Stimulated activated CD8-positive, alpha-beta memory T cell treated with anti-CD3 and anti-CD28 coated beads, Interleukin-15, amount 100 ng/mL, for 4 hours (primary cell): ENCODE results near the gene SNX32.
A peak's percentile ranks its signal among the peaks of the same experiment; 100 is the strongest.

Source experiments
- DNase-seq, 2 donors: peaks; one replicate each; pipeline ENCODE4 v3.0.0-alpha.2; 2020; ENCODE audit warnings: low read depth in 2 of 2

SNX32 gene

GRCh38 chr11:65796726-65797601 lies 36.8 kb upstream of the SNX32 start:
- DNase-seq = no peak

- DNase-seq = no peak
Observed at GRCh38 chr11:65797711-65798110, 36.1 kb upstream of the SNX32 start.

GRCh38 chr11:65798882-65799281 lies 34.9 kb upstream of the SNX32 start:
- no peak for DNase-seq

- no peak for DNase-seq
Observed at GRCh38 chr11:65801153-65801987, 32.4 kb upstream of the SNX32 start.

GRCh38 chr11:65802841-65803240 lies 30.9 kb upstream of the SNX32 start:
- no peak for DNase-seq

- no peak for DNase-seq
Observed at GRCh38 chr11:65803797-65804492, 29.8 kb upstream of the SNX32 start.

- no peak for DNase-seq
Observed at GRCh38 chr11:65806979-65807378, 26.8 kb upstream of the SNX32 start.

- DNase-seq = no peak
Observed at GRCh38 chr11:65808744-65809341, 24.9 kb upstream of the SNX32 start.

- DNase-seq = no peak
Observed at GRCh38 chr11:65809496-65809895, 24.3 kb upstream of the SNX32 start.

GRCh38 chr11:65810046-65810868 lies 23.5 kb upstream of the SNX32 start:
- no peak for DNase-seq

GRCh38 chr11:65811764-65812475 lies 21.8 kb upstream of the SNX32 start:
- no peak for DNase-seq

GRCh38 chr11:65814131-65814985 lies 19.4 kb upstream of the SNX32 start:
- DNase-seq = no peak

GRCh38 chr11:65814986-65815565 lies 18.7 kb upstream of the SNX32 start:
- DNase-seq = no peak

GRCh38 chr11:65816696-65817095 lies 17.1 kb upstream of the SNX32 start:
- no peak for DNase-seq

- no peak for DNase-seq
Observed at GRCh38 chr11:65817312-65817834, 16.4 kb upstream of the SNX32 start.

GRCh38 chr11:65817835-65818680 lies 15.7 kb upstream of the SNX32 start:
- DNase-seq = peak; percentile 80 to 83

- no peak for DNase-seq
Observed at GRCh38 chr11:65821107-65821506, 12.7 kb upstream of the SNX32 start.
